ENCODE results near the gene CAPZA2.

DNA sequence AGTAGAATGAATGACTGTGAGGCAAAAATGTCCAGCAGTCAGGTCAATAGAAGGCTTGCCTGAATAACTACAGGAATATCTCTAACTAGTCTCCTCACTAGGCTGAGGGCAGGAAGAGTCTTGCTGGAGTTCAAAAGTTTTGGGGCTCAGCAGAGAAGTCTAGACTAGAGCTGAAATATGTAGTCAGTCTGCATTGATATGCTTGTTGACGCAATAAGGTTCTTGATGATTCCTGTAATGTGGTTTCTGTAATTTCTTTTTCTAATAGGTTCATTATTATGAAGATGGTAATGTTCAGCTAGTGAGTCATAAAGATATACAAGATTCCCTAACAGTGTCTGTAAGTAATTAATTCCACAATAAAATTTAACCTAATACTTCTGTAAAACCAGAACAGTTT is 49.4 kb downstream of the CAPZA2 start:
- TF ChIP-seq, protein P1, sequence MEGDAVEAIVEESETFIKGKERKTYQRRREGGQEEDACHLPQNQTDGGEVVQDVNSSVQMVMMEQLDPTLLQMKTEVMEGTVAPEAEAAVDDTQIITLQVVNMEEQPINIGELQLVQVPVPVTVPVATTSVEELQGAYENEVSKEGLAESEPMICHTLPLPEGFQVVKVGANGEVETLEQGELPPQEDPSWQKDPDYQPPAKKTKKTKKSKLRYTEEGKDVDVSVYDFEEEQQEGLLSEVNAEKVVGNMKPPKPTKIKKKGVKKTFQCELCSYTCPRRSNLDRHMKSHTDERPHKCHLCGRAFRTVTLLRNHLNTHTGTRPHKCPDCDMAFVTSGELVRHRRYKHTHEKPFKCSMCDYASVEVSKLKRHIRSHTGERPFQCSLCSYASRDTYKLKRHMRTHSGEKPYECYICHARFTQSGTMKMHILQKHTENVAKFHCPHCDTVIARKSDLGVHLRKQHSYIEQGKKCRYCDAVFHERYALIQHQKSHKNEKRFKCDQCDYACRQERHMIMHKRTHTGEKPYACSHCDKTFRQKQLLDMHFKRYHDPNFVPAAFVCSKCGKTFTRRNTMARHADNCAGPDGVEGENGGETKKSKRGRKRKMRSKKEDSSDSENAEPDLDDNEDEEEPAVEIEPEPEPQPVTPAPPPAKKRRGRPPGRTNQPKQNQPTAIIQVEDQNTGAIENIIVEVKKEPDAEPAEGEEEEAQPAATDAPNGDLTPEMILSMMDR (IDR thresholded peaks at IDR 0.05), result no peak
- TF ChIP-seq EZH2 (IDR thresholded peaks at IDR 0.05), result no peak
